GM23338 (cell line): ENCODE data around the gene FILIP1L. TPM values are rescaled to one million over a fixed set of nuclear protein-coding genes. Genes with fewer than 3 reads are reported as not detected.
A peak's percentile ranks its signal among the peaks of the same experiment; 100 is the strongest.

Experiments used
- ATAC-seq: fragments of 200-7000 bp; cut with Tn5 transposase; 3 replicates; pipeline ENCODE4 v1.9.1; 2020
- DNase-seq: peaks from one replicate; pipeline ENCODE4 v3.0.0-alpha.2; 2015; ENCODE audit warnings: low spot score
- H2AFZ ChIP-seq: fragments of 200-600 bp; sonication (generic); 2 replicates; pipeline ENCODE4 v1.8.0; 2016; ENCODE audit warnings: antibody characterized with exemption, mild to moderate bottlenecking, moderate library complexity
- H3F3A ChIP-seq: fragments of 200-600 bp; sonication (generic); replicated peaks from 2 replicates; pipeline ENCODE4 v1.8.0; 2017; ENCODE audit warnings: antibody characterized with exemption, mixed run types, low read depth
- H3K27ac ChIP-seq: fragments of 200-600 bp; sonication (generic); 2 replicates; pipeline ENCODE4 v1.6.1; 2016; ENCODE audit warnings: low read depth
- H3K27me3 ChIP-seq: fragments of 200-600 bp; sonication (generic); 2 replicates; pipeline ENCODE4 v1.8.0; 2016; ENCODE audit warnings: mild to moderate bottlenecking, mixed run types, moderate library complexity; ENCODE audit not compliant: insufficient read depth
- H3K36me3 ChIP-seq: fragments of 200-600 bp; sonication (generic); 2 replicates; pipeline ENCODE4 v1.8.0; 2016; ENCODE audit warnings: mild to moderate bottlenecking; ENCODE audit not compliant: insufficient read depth
- H3K4me1 ChIP-seq: fragments of 200-600 bp; sonication (generic); 2 replicates; pipeline ENCODE4 v1.8.0; 2016; ENCODE audit warnings: mild to moderate bottlenecking, moderate library complexity; ENCODE audit not compliant: insufficient read depth
- H3K4me2 ChIP-seq: fragments of 200-600 bp; sonication (generic); 2 replicates; pipeline ENCODE4 v1.7.1; 2017; ENCODE audit warnings: mixed run types
- H3K4me3 ChIP-seq: fragments of 200-600 bp; sonication (generic); 2 replicates; pipeline ENCODE4 v1.6.1; 2016; ENCODE audit warnings: mixed run types
- H3K79me2 ChIP-seq: fragments of 200-600 bp; sonication (generic); replicated peaks from 2 replicates; pipeline ENCODE4 v1.8.0; 2017; ENCODE audit warnings: mild to moderate bottlenecking; ENCODE audit not compliant: insufficient read depth
- H3K9me2 ChIP-seq: fragments of 200-600 bp; sonication (generic); 2 replicates; pipeline ENCODE4 v1.8.0; 2017; ENCODE audit not compliant: insufficient read depth
- H4K20me1 ChIP-seq: fragments of 200-600 bp; sonication (generic); replicated peaks from 2 replicates; pipeline ENCODE4 v1.8.0; 2017; ENCODE audit warnings: mild to moderate bottlenecking; ENCODE audit not compliant: insufficient read depth
- H3K27ac Mint-ChIP-seq: 2 replicates; pipeline ENCODE4 v1.8.0; 2020; ENCODE audit warnings: inconsistent platforms, mild to moderate bottlenecking, moderate library complexity, mixed read lengths
- H3K27me3 Mint-ChIP-seq: 3 replicates; pipeline ENCODE4 v1.8.0; 2022; ENCODE audit warnings: low read depth, mild to moderate bottlenecking, moderate library complexity, mixed read lengths, inconsistent platforms; ENCODE audit not compliant: insufficient read depth, poor library complexity
- H3K36me3 Mint-ChIP-seq: 3 replicates; pipeline ENCODE4 v1.8.0; 2021; ENCODE audit warnings: low read depth, mild to moderate bottlenecking, inconsistent platforms, moderate library complexity, mixed read lengths
- H3K4me1 Mint-ChIP-seq: 3 replicates; pipeline ENCODE4 v1.8.0; 2020; ENCODE audit warnings: mild to moderate bottlenecking, inconsistent platforms, mixed read lengths
- H3K4me3 Mint-ChIP-seq: 3 replicates; pipeline ENCODE4 v1.8.0; 2021; ENCODE audit warnings: moderate library complexity, mild to moderate bottlenecking, inconsistent platforms, mixed read lengths
- H3K9me3 Mint-ChIP-seq: 3 replicates; pipeline ENCODE4 v1.8.0; 2020; ENCODE audit warnings: moderate library complexity, mild to moderate bottlenecking, inconsistent platforms, mixed read lengths
- EZH2 ChIP-seq: fragments of 200-600 bp; sonication (generic); IDR thresholded peaks from one replicate; pipeline ENCODE4 v1.8.0; 2017; ENCODE audit warnings: antibody characterized with exemption, mild to moderate bottlenecking, low read depth; ENCODE audit not compliant: unreplicated experiment
- EZH2phosphoT487 ChIP-seq: fragments of 200-600 bp; sonication (generic); IDR thresholded peaks from one replicate; pipeline ENCODE4 v1.8.1; 2018; ENCODE audit warnings: antibody characterized with exemption; ENCODE audit not compliant: unreplicated experiment
- JUNB ChIP-seq: IDR thresholded peaks from one replicate; pipeline ENCODE4 v1.6.1; 2016; ENCODE audit warnings: antibody characterized with exemption; ENCODE audit not compliant: unreplicated experiment
- NANOG ChIP-seq: IDR thresholded peaks from 2 replicates; pipeline ENCODE4 v1.6.1; 2016; ENCODE audit warnings: antibody characterized with exemption, borderline replicate concordance
- POLR2AphosphoS5 ChIP-seq: IDR thresholded peaks from 2 replicates; pipeline ENCODE4 v1.6.1; 2016; ENCODE audit warnings: antibody characterized with exemption, low read depth
- STAT1 ChIP-seq: IDR thresholded peaks from one replicate; pipeline ENCODE4 v1.6.1; 2016; ENCODE audit warnings: antibody characterized with exemption; ENCODE audit not compliant: unreplicated experiment
- ZNF114 ChIP-seq: fragments of 250-450 bp; sonication (Bioruptor Pico); IDR thresholded peaks from 2 replicates; pipeline ENCODE4 v1.5.0; 2020; ENCODE audit warnings: mild to moderate bottlenecking, moderate library complexity
- ZNF331 ChIP-seq: fragments of 250-450 bp; sonication (Bioruptor Pico); IDR thresholded peaks from 2 replicates; pipeline ENCODE4 v1.5.0; 2020; ENCODE audit warnings: low read depth, mild to moderate bottlenecking, moderate library complexity
- polyA plus RNA-seq: library from polyadenylated mRNA; unstranded; fragments of >200 nt; fragmentation: Nextera tagmentation; extraction: Ambion mirVana; gene quantifications from 2 replicates; pipeline ENCODE4 v1.2.1, GENCODE V29; 2016
- total RNA-seq: library from RNA; depleted of rRNA; stranded (reverse); fragments of >200 nt; shearing (Covaris generic); gene quantifications from 2 replicates; pipeline ENCODE4 v1.2.3, GENCODE V29; 2014
- TF ChIP-seq, protein P1 (sequence below): IDR thresholded peaks from one replicate; pipeline ENCODE4 v1.6.1; 2018; ENCODE audit warnings: antibody characterized with exemption; ENCODE audit not compliant: unreplicated experiment
- TF ChIP-seq, protein P2 (sequence below): fragments of 250-450 bp; sonication (Bioruptor Pico); IDR thresholded peaks from 2 replicates; pipeline ENCODE4 v1.5.0; 2020; ENCODE audit warnings: mild to moderate bottlenecking, moderate library complexity
- TF ChIP-seq, protein P3 (sequence below): IDR thresholded peaks from 2 replicates; pipeline ENCODE4 v1.6.1; 2016; ENCODE audit warnings: antibody characterized with exemption

FILIP1L gene
- total and polyA plus RNA-seq, 2 experiments from 2014 or later: 1.6 TPM; not detected in 1

DNA sequence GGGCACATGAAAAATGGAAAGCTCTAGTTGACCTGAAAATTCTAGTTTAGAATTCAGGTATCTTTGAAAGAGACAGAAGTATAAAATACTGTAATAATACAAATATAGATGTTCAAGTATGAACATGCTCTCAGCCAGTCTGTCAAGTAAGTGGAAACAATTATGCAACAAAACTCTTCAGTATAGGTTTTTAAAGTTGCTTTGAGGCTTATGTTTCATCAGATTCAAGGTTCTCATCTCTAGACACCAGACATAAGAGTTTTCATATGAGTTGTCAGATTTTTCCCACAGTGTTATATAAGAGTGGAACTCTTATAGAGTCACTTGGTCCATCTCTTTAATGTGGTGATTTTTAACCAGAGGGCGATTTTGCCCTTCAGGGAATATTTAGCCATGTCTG lies 274.7 kb downstream of the FILIP1L start:
- Histone ChIP-seq H2AFZ (no peak overlapping the region), H3K27me3 (no peaks in the 10 kb centered on the region), H3K4me3 (no peak overlapping the region), H3K36me3 (no peaks in the 10 kb centered on the region), H3K4me1 (peaks cover 7% of the 10 kb centered on the region), H3K79me2 (peaks cover 61% of the 10 kb centered on the region), H3K4me2 (no peak overlapping the region), H4K20me1 (peaks cover 11% of the 10 kb centered on the region; the same call in 1 of the 2 replicates), H3K9me2 (no peaks in the 10 kb centered on the region), H3K27ac (no peak overlapping the region), H3F3A (no peaks in the 10 kb centered on the region)
- DNase-seq (no peak), ATAC-seq (no peak)
- no peaks in the 10 kb centered on the region for H3K9me3 Mint-ChIP-seq
- H3K4me1 Mint-ChIP-seq: peaks cover 17% of the 10 kb centered on the region
- H3K27me3 Mint-ChIP-seq: peaks cover 2% of the 10 kb centered on the region
- no peaks in the 10 kb centered on the region for H3K36me3 Mint-ChIP-seq
- no peak for TF ChIP-seq ZNF331 (CRISPR knock-in tag)
- H3K27ac Mint-ChIP-seq: no peak overlapping the region
- H3K4me3 Mint-ChIP-seq: no peak overlapping the region

DNA sequence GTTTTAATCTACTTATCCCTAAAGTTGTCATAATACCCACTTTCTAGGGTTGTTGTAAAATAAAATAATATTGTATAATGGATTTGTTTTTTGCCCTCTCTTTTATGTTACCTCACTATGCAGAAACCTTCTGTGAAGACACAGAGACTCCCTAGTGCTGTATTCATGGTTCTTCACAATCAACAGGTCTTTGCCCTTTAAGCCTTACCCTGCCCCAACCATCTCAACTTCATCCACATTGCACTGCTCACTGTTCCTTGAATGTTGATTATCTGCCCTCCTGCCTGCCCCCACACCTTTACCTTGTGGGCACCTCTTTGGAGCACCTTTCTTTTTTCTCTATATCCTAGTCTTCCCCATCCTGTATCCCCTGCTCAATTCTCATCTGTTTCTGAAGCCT lies 275.5 kb downstream of the FILIP1L start:
- Mint-ChIP-seq H3K9me3 (no peaks in the 10 kb centered on the region), H3K4me3 (no peak overlapping the region), H3K4me1 (peaks cover 10% of the 10 kb centered on the region; the same call in 2 of the 3 replicates), H3K27ac (no peak overlapping the region), H3K27me3 (no peaks in the 10 kb centered on the region), H3K36me3 (no peaks in the 10 kb centered on the region)
- ATAC-seq (peak; percentile 35; the same call in 2 of the 3 replicates), DNase-seq (no peak)
- H3F3A ChIP-seq: no peaks in the 10 kb centered on the region
- no peaks in the 10 kb centered on the region for H3K9me2 ChIP-seq
- no peak overlapping the region for H3K27ac ChIP-seq
- peaks cover 70% of the 10 kb centered on the region for H3K79me2 ChIP-seq
- no peak overlapping the region for H2AFZ ChIP-seq
- no peaks in the 10 kb centered on the region for H3K36me3 ChIP-seq
- TF ChIP-seq STAT1 (no peak), JUNB (no peak), POLR2AphosphoS5 (no peak), EZH2 (no peak), EZH2phosphoT487 (no peak), ZNF331 (CRISPR knock-in tag) (no peak), NANOG (no peak), ZNF114 (no peak)
- TF ChIP-seq, protein P1, sequence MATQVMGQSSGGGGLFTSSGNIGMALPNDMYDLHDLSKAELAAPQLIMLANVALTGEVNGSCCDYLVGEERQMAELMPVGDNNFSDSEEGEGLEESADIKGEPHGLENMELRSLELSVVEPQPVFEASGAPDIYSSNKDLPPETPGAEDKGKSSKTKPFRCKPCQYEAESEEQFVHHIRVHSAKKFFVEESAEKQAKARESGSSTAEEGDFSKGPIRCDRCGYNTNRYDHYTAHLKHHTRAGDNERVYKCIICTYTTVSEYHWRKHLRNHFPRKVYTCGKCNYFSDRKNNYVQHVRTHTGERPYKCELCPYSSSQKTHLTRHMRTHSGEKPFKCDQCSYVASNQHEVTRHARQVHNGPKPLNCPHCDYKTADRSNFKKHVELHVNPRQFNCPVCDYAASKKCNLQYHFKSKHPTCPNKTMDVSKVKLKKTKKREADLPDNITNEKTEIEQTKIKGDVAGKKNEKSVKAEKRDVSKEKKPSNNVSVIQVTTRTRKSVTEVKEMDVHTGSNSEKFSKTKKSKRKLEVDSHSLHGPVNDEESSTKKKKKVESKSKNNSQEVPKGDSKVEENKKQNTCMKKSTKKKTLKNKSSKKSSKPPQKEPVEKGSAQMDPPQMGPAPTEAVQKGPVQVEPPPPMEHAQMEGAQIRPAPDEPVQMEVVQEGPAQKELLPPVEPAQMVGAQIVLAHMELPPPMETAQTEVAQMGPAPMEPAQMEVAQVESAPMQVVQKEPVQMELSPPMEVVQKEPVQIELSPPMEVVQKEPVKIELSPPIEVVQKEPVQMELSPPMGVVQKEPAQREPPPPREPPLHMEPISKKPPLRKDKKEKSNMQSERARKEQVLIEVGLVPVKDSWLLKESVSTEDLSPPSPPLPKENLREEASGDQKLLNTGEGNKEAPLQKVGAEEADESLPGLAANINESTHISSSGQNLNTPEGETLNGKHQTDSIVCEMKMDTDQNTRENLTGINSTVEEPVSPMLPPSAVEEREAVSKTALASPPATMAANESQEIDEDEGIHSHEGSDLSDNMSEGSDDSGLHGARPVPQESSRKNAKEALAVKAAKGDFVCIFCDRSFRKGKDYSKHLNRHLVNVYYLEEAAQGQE: no peak
- TF ChIP-seq, protein P2, sequence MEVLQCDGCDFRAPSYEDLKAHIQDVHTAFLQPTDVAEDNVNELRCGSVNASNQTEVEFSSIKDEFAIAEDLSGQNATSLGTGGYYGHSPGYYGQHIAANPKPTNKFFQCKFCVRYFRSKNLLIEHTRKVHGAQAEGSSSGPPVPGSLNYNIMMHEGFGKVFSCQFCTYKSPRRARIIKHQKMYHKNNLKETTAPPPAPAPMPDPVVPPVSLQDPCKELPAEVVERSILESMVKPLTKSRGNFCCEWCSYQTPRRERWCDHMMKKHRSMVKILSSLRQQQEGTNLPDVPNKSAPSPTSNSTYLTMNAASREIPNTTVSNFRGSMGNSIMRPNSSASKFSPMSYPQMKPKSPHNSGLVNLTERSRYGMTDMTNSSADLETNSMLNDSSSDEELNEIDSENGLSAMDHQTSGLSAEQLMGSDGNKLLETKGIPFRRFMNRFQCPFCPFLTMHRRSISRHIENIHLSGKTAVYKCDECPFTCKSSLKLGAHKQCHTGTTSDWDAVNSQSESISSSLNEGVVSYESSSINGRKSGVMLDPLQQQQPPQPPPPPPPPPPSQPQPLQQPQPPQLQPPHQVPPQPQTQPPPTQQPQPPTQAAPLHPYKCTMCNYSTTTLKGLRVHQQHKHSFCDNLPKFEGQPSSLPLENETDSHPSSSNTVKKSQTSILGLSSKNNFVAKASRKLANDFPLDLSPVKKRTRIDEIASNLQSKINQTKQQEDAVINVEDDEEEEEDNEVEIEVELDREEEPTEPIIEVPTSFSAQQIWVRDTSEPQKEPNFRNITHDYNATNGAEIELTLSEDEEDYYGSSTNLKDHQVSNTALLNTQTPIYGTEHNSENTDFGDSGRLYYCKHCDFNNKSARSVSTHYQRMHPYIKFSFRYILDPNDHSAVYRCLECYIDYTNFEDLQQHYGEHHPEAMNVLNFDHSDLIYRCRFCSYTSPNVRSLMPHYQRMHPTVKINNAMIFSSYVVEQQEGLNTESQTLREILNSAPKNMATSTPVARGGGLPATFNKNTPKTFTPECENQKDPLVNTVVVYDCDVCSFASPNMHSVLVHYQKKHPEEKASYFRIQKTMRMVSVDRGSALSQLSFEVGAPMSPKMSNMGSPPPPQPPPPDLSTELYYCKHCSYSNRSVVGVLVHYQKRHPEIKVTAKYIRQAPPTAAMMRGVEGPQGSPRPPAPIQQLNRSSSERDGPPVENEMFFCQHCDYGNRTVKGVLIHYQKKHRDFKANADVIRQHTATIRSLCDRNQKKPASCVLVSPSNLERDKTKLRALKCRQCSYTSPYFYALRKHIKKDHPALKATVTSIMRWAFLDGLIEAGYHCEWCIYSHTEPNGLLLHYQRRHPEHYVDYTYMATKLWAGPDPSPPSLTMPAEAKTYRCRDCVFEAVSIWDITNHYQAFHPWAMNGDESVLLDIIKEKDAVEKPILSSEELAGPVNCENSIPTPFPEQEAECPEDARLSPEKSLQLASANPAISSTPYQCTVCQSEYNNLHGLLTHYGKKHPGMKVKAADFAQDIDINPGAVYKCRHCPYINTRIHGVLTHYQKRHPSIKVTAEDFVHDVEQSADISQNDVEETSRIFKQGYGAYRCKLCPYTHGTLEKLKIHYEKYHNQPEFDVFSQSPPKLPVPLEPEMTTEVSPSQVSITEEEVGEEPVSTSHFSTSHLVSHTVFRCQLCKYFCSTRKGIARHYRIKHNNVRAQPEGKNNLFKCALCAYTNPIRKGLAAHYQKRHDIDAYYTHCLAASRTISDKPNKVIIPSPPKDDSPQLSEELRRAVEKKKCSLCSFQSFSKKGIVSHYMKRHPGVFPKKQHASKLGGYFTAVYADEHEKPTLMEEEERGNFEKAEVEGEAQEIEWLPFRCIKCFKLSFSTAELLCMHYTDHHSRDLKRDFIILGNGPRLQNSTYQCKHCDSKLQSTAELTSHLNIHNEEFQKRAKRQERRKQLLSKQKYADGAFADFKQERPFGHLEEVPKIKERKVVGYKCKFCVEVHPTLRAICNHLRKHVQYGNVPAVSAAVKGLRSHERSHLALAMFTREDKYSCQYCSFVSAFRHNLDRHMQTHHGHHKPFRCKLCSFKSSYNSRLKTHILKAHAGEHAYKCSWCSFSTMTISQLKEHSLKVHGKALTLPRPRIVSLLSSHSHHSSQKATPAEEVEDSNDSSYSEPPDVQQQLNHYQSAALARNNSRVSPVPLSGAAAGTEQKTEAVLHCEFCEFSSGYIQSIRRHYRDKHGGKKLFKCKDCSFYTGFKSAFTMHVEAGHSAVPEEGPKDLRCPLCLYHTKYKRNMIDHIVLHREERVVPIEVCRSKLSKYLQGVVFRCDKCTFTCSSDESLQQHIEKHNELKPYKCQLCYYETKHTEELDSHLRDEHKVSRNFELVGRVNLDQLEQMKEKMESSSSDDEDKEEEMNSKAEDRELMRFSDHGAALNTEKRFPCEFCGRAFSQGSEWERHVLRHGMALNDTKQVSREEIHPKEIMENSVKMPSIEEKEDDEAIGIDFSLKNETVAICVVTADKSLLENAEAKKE: no peak
- TF ChIP-seq, protein P3, sequence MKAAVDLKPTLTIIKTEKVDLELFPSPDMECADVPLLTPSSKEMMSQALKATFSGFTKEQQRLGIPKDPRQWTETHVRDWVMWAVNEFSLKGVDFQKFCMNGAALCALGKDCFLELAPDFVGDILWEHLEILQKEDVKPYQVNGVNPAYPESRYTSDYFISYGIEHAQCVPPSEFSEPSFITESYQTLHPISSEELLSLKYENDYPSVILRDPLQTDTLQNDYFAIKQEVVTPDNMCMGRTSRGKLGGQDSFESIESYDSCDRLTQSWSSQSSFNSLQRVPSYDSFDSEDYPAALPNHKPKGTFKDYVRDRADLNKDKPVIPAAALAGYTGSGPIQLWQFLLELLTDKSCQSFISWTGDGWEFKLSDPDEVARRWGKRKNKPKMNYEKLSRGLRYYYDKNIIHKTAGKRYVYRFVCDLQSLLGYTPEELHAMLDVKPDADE: no peak
- H4K20me1 ChIP-seq: peaks cover 11% of the 10 kb centered on the region; the same call in 1 of the 2 replicates
- H3K4me2 ChIP-seq: no peak overlapping the region
- peaks cover 3% of the 10 kb centered on the region; the same call in 1 of the 2 replicates for H3K4me1 ChIP-seq
- H3K27me3 ChIP-seq: no peaks in the 10 kb centered on the region
- H3K4me3 ChIP-seq: no peak overlapping the region
